Kidney capillary endothelial cell (primary cell): ENCODE results near the gene PMVK.
"Not testable (repeated sequence)": the region's sequence is repeated elsewhere in the genome, so short reads cannot be mapped to it uniquely, and the experiment has no call there.

Source experiments
- DNase-seq: peaks from one replicate; pipeline ENCODE4 v3.0.0-alpha.2; 2018; ENCODE audit warnings: low spot score

Gene PMVK

GRCh38 chr1:154936555-154937084 lies at the start of gene PMVK:
Gene PMVK (minus strand): TSS chr1:154936719. CDS start chr1:154936685, 34 bp downstream.
- DNase-seq: peak; percentile 89

GRCh38 chr1:154983776-154984466 lies 47.4 kb upstream of the PMVK start:
- DNase-seq: no peak

GRCh38 chr1:154982897-154983648 lies 46.6 kb upstream of the PMVK start, which contains the start of gene FLAD1:
Gene FLAD1 (plus strand): TSS chr1:154983344. CDS start chr1:154983695, 351 bp downstream.
- DNase-seq: peak; percentile 98

- no peak for DNase-seq
These were observed 45.8 kb upstream of the PMVK start for GRCh38 chr1:154982341-154982740.

- DNase-seq: no peak
These were observed 41.8 kb upstream of the PMVK start for GRCh38 chr1:154978360-154978759.

- DNase-seq: not testable (repeated sequence)
These were observed 41.2 kb upstream of the PMVK start for GRCh38 chr1:154977762-154978161.

GRCh38 chr1:154975409-154976059 lies 39.0 kb upstream of the PMVK start:
- peak; percentile 42 for DNase-seq

GRCh38 chr1:154974808-154975408 lies 38.4 kb upstream of the PMVK start:
- DNase-seq: peak; percentile 98

- peak; percentile 100 for DNase-seq
These were observed 37.7 kb upstream of the PMVK start, which contains the start of gene CKS1B for GRCh38 chr1:154974102-154974807. Gene CKS1B (plus strand): TSS chr1:154974681. CDS start chr1:154974746, 65 bp downstream.

GRCh38 chr1:154973344-154974101 lies 37.0 kb upstream of the PMVK start:
- peak; percentile 97 for DNase-seq

- peak; percentile 97 for DNase-seq
These were observed 36.2 kb upstream of the PMVK start for GRCh38 chr1:154972517-154973343.

- DNase-seq: no peak
These were observed 35.6 kb upstream of the PMVK start for GRCh38 chr1:154972213-154972516.

GRCh38 chr1:154971341-154971998 lies 35.0 kb upstream of the PMVK start:
- peak; percentile 56 for DNase-seq

- peak; percentile 94 for DNase-seq
These were observed 34.3 kb upstream of the PMVK start, which contains the start of gene SHC1 for GRCh38 chr1:154970631-154971340. Gene SHC1 (minus strand): TSS chr1:154970747. CDS start chr1:154970526, 221 bp downstream.

GRCh38 chr1:154969860-154970452 lies 33.4 kb upstream of the PMVK start:
- DNase-seq: no peak

- DNase-seq: no peak
These were observed 32.7 kb upstream of the PMVK start for GRCh38 chr1:154969246-154969645.

- DNase-seq: no peak
These were observed 32.2 kb upstream of the PMVK start for GRCh38 chr1:154968731-154969130.

- peak; percentile 27 for DNase-seq
These were observed 30.9 kb upstream of the PMVK start for GRCh38 chr1:154967331-154967950.
